GM21786 (cell line): Measurements from ENCODE around the gene EIF3A.
"Not testable (repeated sequence)": the region's sequence is repeated elsewhere in the genome, so short reads cannot be mapped to it uniquely, and the experiment has no call there.

Experiments used
- ATAC-seq: cut with Tn5 transposase; IDR thresholded peaks from one replicate; pipeline ENCODE4 v1.9.1; 2021; ENCODE audit not compliant: unreplicated experiment

Gene EIF3A, protein sequence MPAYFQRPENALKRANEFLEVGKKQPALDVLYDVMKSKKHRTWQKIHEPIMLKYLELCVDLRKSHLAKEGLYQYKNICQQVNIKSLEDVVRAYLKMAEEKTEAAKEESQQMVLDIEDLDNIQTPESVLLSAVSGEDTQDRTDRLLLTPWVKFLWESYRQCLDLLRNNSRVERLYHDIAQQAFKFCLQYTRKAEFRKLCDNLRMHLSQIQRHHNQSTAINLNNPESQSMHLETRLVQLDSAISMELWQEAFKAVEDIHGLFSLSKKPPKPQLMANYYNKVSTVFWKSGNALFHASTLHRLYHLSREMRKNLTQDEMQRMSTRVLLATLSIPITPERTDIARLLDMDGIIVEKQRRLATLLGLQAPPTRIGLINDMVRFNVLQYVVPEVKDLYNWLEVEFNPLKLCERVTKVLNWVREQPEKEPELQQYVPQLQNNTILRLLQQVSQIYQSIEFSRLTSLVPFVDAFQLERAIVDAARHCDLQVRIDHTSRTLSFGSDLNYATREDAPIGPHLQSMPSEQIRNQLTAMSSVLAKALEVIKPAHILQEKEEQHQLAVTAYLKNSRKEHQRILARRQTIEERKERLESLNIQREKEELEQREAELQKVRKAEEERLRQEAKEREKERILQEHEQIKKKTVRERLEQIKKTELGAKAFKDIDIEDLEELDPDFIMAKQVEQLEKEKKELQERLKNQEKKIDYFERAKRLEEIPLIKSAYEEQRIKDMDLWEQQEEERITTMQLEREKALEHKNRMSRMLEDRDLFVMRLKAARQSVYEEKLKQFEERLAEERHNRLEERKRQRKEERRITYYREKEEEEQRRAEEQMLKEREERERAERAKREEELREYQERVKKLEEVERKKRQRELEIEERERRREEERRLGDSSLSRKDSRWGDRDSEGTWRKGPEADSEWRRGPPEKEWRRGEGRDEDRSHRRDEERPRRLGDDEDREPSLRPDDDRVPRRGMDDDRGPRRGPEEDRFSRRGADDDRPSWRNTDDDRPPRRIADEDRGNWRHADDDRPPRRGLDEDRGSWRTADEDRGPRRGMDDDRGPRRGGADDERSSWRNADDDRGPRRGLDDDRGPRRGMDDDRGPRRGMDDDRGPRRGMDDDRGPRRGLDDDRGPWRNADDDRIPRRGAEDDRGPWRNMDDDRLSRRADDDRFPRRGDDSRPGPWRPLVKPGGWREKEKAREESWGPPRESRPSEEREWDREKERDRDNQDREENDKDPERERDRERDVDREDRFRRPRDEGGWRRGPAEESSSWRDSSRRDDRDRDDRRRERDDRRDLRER (N-terminal part only)

DNA sequence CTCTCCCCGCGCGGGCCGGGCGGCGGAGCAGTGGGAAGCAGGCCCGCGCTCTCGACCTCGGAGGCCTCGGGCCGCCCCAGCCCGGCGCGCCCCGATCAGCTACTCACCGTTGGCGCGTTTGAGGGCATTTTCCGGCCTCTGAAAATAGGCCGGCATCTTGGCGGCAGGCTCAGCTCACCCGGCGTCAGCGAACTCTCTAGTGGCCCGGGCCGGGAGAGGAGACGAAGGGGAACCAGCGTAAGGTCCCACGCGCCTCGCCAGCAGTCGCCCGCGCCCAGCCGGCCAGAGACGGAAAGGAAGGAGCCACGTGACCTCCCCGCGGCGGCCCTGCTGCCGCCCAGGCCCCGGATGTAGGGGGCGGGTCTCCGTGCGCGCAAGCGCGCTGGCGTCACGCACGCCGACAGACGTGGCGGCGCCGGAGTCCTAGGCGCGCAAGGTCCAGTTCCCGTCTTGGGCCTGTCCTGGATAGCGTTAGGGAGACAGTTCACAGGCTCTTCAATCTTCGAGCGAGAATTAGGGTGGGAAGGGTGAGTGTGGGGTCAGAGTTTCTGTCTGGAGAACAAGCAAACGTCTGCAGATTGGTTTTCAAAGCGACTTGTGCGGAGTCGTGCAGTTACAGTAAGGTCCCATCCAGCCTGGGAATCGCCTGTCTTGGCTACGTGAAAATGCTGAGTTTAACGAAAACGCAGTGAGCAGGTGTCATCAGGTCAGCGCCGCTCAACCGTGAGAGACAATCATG is at the start of gene EIF3A:
Gene EIF3A (minus strand): TSS at position 297 of the 739 bp plus-strand sequence. CDS start 141 bp downstream, at position 156.
- peak; percentile 77 for ATAC-seq

DNA sequence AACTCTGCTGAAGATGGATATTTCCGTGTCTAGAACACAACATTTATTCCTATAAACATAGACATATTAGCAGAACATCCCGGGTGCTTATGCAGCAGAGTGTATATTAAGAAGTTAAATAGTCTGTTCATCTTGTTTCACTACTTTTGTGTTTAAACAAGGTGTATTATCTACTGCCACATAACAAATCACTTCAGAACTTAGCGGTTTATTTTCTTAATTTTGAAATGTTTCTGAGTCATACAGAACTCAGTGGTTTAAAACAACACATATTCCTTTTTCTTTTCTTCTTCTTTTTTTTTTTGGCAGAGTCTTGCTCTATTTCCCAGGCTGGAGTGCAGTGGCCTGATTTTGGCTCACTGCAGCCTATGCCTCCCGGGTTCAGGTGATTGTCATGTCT is 49.1 kb upstream of the EIF3A start:
- no peak for ATAC-seq

DNA sequence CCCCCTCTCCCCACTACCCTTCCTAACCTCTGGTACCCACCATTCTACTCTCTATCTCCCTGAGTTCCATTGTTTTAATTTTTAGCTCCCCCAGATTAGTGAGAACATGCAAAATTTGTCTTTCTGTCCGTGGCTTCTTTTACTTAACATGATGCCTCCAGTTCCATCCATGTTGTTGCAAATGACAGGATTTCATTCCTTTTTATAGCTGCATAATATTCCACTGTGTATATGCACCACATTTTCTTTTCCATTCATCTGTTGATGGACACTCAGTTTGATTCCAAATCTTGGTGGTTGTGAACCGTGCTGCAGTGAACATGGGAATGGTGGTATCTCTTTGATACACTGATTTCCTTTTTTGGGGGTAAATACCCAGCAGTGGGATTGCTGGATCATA is 45.3 kb upstream of the EIF3A start:
- ATAC-seq, result no peak

DNA sequence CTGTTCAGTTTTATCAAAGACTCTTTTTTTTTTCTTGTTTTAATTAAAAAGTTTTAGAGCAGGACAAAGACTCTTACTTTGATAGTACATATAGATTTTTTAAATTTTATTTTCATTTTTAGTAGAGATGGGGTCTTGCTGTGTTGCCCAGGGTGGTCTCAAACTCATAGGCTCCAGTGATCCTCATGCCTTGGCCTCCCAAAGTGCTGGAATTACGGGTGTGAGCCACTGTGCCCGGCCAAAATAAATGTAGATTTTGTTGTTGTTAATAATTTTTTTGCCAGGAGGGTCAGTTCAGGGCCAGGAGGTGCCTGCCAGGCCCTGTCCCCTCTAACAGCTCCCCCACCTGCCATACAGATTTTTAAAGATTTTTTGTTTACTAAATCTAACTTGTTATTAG is 40.3 kb upstream of the EIF3A start:
- ATAC-seq, result no peak

DNA sequence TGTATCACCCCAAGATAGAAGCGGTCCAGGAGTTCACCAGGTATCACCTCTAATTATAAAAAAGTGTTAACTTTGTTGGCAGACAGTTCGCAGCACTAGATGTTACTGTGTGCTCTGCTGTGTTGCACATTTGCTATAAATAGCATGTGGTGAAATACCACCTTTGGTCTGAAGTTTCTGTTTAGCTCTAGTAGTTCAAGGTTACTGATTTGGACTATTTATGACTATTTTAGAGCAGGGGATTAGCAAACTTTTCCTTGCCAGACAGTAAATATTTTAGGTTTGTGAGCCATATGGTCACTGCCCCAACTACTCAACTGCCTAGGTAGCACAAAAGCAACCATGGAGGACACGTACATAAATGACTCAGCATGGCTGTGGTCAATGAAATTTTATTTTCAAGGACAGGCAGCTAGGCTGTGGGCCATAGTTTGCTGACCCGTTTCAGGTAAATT is 39.8 kb upstream of the EIF3A start:
- peak; percentile 90 for ATAC-seq

DNA sequence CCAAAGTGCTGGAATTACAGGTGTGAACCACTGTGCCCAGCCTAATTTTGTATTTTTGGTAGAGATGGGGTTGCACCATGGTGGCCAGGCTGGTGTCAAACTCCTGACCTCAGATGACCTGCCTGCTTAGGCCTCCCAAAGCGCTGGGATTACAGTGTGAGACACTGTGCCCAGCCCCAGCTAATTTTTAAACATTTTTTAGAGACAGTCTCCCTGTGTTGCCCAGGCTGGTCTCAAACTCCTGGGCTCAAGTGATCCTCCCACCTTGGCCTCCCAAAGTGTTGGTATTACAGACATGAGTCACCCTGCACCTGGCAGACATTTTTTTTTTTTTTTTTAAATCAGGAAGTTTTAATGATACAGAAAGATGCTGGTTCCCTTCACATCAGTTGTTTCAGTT is 38.8 kb upstream of the EIF3A start:
- ATAC-seq, result no peak

DNA sequence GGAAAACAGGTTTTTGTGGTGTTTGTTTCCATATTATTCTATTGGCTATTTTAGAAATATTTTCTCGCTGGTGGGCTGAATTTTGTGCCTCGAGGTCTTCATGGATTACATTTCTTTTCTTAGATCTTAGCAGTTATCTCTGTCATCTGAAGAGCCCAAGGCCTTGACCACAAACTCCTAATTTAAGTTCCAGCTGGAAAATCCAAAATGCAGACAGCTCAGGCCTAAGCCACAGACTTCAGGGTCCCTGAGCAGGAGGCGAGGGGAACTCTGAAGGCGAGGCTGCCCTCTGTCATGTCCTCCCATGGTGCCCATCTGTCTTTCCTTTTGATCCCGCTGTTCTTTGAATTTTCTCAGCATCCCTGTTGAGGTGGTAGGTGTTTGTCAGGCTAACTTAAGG is 37.6 kb upstream of the EIF3A start:
- ATAC-seq, result no peak

DNA sequence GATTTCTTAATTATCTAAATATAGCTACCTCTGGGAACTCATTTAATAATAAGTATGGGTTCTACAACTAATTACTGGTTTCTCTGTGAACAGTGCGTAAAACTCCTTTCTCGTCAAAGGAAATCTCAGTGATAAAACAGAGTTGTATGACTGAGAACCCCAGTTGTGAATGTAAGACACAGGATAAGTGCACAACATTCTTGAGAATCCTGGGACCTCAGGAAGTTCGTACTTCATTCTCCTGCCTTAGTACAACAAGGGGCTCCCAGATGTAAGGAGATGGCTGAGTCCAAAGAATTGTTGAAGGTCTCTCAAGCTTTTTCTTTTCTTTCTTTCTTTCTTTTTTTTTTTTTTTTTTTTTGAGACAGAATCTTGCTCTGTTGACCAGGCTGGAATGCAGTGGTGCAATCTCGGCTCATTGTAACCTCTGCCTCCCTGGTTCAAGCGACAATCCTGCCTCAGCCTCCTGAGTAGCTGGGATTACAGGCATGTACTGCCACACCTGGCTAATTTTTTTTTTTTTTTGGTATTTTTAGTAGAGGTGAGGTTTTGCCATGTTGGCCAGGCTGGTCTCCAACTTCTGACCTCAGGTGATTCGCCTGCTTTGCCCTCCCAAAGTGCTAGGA is 35.8 kb upstream of the EIF3A start:
- no peak for ATAC-seq

DNA sequence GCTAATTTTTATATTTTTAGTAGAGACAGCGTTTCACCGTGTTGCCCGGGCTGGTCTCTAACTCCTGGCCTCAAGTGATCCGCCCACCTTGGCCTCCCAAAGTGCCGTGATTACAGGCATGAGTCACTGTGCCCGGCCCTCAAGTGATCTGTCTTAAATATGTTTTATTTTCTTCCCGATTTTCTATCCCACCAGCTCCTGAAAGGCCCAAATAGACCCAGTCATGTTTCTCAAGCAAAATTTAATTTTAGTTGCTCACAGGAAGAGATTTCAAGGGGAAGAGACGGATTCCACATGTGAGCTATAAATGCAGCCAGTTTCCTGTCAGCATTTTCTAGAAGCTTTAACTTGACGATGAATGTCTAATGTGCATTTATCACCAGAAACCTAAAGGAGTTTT is 35.3 kb upstream of the EIF3A start:
- no peak for ATAC-seq

DNA sequence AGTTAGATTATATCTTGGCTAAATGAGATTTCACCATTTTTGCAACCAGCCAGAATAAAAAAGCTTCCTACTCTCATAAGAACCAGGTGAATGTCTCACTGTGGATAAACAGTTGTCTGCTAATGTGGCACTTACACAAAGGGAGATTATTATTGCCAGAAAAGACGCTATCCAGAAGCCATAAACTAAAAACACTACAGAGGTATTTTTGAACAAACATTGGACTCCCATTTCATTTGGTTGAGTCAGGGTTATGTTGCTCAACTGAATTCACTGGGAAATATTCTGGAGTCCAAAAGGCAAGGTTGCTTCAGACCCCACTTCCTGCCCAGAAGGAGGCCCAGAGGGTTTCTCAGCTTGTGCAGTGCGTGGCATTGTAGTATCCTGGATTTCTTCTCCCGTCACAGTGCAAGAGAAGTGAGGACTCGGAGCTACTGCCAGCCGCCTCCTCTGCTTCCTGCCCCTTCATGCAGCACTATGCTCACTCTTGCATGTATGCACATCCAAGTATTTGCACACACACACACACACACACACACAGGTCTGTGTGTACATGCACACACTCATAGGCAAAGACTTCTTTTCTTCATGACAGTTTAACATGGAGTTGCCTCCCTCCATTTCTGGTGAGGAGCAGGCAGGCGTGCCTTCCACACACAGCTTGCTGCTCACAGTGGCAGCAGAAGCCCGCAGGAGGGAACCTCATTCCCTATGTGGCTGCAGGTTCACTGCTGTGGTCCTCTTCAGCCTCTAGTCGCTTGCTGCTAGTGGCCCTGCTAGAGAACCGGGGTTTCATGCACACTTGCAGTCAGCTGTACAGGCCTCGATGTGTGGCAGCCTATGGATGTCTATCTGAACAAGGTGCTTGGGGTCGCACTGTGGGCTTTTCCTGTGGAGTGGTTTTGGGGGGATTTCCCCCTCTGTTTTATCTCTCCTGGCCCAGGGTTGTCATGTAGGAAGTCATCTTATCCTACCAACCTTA is 33.4 kb upstream of the EIF3A start:
- no peak for ATAC-seq

DNA sequence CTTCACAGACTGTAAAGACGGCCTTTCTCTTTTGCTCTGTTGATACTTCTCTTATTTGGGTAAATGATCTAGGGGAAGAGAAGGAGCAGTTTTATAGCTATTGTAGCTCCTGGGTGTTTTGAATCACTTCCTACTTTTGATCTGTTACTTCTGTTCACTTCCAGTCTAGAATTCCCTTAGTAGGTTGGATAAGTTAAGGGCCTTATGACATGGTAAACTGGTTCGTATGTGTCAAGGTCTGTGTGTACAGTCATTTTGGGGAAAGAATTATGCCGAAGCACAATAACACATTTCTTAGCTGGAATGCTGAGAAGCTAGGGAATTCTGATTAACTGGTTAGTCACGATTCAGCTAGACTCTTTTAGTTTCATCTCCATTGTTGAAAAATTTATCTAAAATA is 31.4 kb upstream of the EIF3A start:
- ATAC-seq, result no peak

DNA sequence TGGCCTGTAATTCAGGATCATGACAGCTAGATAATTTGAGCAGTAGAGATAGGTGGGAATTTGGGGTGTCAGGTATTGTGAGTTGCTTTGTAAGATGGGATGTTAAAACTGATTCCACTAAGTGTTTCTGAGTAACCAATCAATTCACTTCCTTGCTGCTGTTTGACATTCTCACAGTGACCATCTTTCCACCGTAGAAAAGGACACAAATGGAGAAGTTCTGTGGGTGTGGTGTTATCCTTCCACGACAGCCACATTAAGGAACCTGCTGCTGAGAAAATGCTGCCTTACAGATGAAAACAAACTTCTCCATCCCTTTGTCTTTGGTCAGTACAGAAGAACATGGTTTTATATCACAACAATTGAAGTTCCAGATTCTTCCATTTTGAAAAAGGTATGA is 27.2 kb upstream of the EIF3A start:
- ATAC-seq, result not testable (repeated sequence)

DNA sequence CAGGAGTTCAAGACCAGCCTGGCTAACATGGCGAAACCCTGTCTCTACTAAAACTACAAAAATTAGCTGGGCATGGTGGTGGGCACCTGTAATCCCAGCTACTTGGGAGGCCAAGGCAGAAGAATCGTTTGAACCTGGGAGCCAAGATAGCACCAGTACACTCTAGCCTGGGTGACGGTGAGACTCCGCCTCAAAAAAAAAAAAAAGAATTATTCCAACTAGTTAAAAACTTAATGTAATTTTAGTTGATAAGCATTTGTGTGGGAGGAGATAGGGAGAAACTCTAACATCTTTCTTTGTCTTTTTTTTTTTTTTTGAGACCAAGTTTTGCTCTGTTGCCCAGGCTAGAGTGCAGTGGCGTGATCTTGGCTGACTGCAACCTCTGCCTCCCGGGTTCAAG is 26.5 kb upstream of the EIF3A start:
- ATAC-seq, result not testable (repeated sequence)

DNA sequence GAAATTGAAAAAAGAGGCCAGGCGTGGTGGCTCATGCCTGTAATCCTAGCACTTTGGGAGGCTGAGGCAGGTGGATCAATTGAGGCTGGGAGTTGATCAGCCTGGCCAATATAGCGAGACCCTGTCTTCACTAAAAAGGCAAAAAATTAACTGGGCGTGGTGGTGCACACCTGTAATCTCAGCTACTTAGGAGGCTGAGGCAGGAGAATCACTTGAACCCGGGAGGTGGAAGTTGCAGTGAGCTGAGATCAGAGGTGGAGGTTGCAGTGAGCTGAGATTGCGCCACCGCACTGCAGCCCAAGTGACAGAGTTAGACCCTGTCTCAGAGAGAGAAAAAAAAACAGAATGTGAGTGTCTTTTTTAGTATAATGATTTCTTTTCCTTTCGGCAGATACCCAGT is 25.3 kb upstream of the EIF3A start:
- not testable (repeated sequence) for ATAC-seq

DNA sequence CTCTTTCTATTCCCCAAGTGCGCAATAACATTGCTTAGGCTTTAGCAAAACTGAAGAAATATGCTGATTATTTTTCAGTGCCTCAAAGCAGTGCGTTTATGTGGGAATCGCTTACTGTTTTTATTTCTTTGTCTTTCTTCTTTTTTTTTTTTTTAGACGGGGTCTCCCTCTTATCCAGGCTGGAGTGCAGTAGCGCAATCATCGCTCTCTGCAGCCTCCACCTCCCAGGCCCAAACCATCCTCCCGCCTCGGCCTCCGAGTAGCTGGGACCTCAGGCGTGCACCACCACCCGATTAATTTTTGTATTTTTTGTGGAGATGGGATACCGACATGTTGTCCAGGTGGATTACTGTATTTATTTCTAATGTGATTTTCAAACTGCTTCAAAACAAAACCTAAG is 24.5 kb upstream of the EIF3A start:
- ATAC-seq, result no peak

DNA sequence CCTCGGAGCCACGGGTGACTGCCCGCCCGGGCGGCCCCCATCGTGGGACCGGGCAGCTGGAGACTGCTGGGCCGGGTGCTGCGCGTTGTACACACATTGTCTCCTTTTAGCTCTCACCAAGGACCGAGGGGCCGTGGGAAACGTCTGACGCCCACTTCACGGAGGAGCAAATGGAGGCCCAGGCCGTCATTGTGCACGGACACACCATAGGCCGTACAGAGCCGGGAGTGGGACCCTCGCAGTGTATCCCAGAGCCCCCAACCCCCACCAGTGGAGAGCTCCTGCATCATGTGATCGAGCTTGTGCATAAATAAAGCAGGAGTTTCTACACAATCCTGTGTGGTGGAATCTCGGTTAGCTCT is 24.0 kb upstream of the EIF3A start:
- ATAC-seq, result no peak

DNA sequence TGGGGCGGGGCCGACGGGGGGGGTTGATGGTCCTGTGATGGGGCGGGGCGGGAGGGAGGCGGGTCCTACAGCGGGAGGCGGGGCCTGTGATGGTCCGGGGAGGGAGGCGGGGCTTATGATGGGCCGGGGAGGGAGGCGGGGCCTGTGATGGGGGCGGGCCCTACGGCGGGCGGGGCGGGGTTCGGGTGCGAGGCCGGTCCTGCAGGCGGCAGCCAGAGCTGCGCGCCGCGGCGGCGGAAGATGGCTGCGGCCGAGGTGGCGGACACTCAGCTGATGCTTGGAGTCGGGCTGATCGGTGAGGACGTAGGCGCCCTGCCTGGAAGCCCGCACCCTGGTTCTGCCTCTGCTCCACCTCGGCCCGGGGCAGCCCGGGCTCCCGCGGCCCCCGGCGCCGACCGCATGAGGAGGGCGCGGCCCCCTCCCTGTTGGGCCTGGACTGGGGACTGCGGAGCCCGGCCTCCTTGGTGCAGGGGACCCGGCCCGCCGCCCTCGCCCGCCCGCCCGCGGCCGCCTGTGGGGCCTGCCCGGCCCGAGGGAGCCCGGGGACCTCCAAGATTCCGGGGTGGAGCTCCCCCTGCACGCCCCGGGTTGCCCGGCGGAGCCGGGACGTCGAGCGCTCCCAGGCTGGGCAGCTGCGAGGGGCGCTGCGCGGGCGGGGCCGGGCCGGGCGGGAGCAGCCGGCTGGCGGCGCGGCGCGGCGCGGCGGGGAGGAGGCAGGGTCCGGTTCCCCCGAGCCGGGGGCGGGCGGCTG is 23.5 kb upstream of the EIF3A start, which contains the start of gene DENND10:
Gene DENND10 (plus strand): TSS at position 211 of the 751 bp plus-strand sequence. CDS start 30 bp downstream, at position 241.
- ATAC-seq, result peak; percentile 75
